Neural cell (in vitro differentiated cells): ENCODE measurements around the gene TIRAP.

Source experiments
- EP300 ChIP-seq: fragments of 450-650 bp; conservative IDR thresholded peaks from 2 replicates; pipeline ENCODE4 v1.6.1; 2014; ENCODE audit warnings: antibody characterized with exemption, mild to moderate bottlenecking, moderate library complexity; ENCODE audit not compliant: poor library complexity, severe bottlenecking
- EZH2 ChIP-seq: fragments of 200-600, 300-800 bp; shearing (Covaris generic), sonication (generic); IDR thresholded peaks from 2 replicates; pipeline ENCODE4 v1.6.1; 2014; ENCODE audit warnings: antibody characterized with exemption, low read length, borderline replicate concordance, mild to moderate bottlenecking; ENCODE audit not compliant: insufficient read depth, poor library complexity, severe bottlenecking
- MXI1 ChIP-seq: fragments of 450-650 bp; conservative IDR thresholded peaks from 2 replicates; pipeline ENCODE4 v1.6.1; 2014; ENCODE audit warnings: antibody characterized with exemption, mild to moderate bottlenecking; ENCODE audit not compliant: poor library complexity, severe bottlenecking
- POLR2AphosphoS5 ChIP-seq: IDR thresholded peaks from 2 replicates; pipeline ENCODE4 v1.6.1; 2012
- RAD21 ChIP-seq: fragments of 450-650 bp; conservative IDR thresholded peaks from 2 replicates; pipeline ENCODE4 v1.6.1; 2014; ENCODE audit warnings: antibody characterized with exemption, mild to moderate bottlenecking, moderate library complexity
- SMC3 ChIP-seq: fragments of 450-650 bp; conservative IDR thresholded peaks from 2 replicates; pipeline ENCODE4 v1.6.1; 2014; ENCODE audit warnings: antibody characterized with exemption, mild to moderate bottlenecking, moderate library complexity; ENCODE audit not compliant: poor library complexity
- TAF1 ChIP-seq: IDR thresholded peaks from 2 replicates; pipeline ENCODE4 v1.6.1; 2012; ENCODE audit warnings: low read depth
- TF ChIP-seq, protein P1 (sequence below): fragments of 450-650 bp; IDR thresholded peaks from 2 replicates; pipeline ENCODE4 v1.5.1; 2014; ENCODE audit warnings: antibody characterized with exemption, mild to moderate bottlenecking, moderate library complexity; ENCODE audit not compliant: poor library complexity, severe bottlenecking
- TF ChIP-seq, protein P2 (sequence below): IDR thresholded peaks from 2 replicates; pipeline ENCODE4 v1.6.1; 2012; ENCODE audit warnings: borderline replicate concordance

DNA sequence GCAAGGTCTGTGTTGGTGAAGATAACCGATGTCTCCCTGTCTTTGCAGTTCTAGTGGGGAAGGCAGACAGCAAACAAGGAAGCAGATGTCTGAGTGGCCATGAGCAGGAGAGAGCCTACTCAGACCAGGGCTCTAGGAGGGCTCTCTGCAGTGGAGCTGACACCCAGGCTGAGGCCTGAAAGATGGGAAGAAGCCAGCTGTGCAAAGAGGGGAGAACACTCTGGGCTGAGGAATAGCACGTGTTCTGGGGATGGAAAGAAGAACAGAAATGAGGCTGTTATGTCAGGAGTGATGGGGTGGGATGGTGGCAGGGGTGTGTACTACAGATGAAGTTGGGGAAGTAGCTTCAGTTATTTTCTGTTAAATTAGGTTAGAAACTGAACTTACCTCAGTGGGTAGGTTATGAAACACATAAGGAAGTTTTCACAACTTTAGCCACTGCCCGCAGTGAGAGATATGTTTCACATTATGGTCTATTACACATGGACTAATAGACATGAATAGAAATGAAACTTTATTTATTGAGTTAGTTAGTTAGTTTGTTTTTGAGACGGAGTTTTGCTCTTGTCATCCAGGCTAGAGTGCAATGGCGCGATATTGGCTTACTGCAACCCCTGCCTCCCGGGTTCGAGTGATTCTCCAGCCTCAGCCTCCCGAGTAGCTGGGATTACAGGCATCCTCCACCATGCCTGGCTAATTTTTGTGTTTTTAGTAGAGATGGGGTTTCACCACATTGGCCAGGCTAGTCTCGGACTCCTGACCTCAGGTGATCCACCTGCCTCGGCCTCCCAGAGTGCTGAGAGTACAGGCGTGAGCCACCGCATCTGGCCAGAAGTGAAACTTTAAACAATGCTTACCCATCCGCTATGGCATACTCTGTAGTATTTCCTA lies 28.8 kb downstream of the TIRAP start:
- TF ChIP-seq, protein P1, sequence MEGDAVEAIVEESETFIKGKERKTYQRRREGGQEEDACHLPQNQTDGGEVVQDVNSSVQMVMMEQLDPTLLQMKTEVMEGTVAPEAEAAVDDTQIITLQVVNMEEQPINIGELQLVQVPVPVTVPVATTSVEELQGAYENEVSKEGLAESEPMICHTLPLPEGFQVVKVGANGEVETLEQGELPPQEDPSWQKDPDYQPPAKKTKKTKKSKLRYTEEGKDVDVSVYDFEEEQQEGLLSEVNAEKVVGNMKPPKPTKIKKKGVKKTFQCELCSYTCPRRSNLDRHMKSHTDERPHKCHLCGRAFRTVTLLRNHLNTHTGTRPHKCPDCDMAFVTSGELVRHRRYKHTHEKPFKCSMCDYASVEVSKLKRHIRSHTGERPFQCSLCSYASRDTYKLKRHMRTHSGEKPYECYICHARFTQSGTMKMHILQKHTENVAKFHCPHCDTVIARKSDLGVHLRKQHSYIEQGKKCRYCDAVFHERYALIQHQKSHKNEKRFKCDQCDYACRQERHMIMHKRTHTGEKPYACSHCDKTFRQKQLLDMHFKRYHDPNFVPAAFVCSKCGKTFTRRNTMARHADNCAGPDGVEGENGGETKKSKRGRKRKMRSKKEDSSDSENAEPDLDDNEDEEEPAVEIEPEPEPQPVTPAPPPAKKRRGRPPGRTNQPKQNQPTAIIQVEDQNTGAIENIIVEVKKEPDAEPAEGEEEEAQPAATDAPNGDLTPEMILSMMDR: no peak
- TF ChIP-seq EP300 (no peak), EZH2 (no peak), RAD21 (no peak), MXI1 (no peak), SMC3 (no peak), POLR2AphosphoS5 (no peak), TAF1 (no peak)
- TF ChIP-seq, protein P2, sequence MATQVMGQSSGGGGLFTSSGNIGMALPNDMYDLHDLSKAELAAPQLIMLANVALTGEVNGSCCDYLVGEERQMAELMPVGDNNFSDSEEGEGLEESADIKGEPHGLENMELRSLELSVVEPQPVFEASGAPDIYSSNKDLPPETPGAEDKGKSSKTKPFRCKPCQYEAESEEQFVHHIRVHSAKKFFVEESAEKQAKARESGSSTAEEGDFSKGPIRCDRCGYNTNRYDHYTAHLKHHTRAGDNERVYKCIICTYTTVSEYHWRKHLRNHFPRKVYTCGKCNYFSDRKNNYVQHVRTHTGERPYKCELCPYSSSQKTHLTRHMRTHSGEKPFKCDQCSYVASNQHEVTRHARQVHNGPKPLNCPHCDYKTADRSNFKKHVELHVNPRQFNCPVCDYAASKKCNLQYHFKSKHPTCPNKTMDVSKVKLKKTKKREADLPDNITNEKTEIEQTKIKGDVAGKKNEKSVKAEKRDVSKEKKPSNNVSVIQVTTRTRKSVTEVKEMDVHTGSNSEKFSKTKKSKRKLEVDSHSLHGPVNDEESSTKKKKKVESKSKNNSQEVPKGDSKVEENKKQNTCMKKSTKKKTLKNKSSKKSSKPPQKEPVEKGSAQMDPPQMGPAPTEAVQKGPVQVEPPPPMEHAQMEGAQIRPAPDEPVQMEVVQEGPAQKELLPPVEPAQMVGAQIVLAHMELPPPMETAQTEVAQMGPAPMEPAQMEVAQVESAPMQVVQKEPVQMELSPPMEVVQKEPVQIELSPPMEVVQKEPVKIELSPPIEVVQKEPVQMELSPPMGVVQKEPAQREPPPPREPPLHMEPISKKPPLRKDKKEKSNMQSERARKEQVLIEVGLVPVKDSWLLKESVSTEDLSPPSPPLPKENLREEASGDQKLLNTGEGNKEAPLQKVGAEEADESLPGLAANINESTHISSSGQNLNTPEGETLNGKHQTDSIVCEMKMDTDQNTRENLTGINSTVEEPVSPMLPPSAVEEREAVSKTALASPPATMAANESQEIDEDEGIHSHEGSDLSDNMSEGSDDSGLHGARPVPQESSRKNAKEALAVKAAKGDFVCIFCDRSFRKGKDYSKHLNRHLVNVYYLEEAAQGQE: no peak
